Activated CD4-positive, alpha-beta T cell treated with anti-CD3 and anti-CD28 coated beads for 48 hours (primary cell): ENCODE measurements around the gene ATP13A2.
A peak's percentile ranks its signal among the peaks of the same experiment; 100 is the strongest.

ENCODE experiments used
- DNase-seq: peaks from one replicate; pipeline ENCODE4 v3.0.0-alpha.2; 2020

Gene ATP13A2, protein sequence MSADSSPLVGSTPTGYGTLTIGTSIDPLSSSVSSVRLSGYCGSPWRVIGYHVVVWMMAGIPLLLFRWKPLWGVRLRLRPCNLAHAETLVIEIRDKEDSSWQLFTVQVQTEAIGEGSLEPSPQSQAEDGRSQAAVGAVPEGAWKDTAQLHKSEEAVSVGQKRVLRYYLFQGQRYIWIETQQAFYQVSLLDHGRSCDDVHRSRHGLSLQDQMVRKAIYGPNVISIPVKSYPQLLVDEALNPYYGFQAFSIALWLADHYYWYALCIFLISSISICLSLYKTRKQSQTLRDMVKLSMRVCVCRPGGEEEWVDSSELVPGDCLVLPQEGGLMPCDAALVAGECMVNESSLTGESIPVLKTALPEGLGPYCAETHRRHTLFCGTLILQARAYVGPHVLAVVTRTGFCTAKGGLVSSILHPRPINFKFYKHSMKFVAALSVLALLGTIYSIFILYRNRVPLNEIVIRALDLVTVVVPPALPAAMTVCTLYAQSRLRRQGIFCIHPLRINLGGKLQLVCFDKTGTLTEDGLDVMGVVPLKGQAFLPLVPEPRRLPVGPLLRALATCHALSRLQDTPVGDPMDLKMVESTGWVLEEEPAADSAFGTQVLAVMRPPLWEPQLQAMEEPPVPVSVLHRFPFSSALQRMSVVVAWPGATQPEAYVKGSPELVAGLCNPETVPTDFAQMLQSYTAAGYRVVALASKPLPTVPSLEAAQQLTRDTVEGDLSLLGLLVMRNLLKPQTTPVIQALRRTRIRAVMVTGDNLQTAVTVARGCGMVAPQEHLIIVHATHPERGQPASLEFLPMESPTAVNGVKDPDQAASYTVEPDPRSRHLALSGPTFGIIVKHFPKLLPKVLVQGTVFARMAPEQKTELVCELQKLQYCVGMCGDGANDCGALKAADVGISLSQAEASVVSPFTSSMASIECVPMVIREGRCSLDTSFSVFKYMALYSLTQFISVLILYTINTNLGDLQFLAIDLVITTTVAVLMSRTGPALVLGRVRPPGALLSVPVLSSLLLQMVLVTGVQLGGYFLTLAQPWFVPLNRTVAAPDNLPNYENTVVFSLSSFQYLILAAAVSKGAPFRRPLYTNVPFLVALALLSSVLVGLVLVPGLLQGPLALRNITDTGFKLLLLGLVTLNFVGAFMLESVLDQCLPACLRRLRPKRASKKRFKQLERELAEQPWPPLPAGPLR

DNA sequence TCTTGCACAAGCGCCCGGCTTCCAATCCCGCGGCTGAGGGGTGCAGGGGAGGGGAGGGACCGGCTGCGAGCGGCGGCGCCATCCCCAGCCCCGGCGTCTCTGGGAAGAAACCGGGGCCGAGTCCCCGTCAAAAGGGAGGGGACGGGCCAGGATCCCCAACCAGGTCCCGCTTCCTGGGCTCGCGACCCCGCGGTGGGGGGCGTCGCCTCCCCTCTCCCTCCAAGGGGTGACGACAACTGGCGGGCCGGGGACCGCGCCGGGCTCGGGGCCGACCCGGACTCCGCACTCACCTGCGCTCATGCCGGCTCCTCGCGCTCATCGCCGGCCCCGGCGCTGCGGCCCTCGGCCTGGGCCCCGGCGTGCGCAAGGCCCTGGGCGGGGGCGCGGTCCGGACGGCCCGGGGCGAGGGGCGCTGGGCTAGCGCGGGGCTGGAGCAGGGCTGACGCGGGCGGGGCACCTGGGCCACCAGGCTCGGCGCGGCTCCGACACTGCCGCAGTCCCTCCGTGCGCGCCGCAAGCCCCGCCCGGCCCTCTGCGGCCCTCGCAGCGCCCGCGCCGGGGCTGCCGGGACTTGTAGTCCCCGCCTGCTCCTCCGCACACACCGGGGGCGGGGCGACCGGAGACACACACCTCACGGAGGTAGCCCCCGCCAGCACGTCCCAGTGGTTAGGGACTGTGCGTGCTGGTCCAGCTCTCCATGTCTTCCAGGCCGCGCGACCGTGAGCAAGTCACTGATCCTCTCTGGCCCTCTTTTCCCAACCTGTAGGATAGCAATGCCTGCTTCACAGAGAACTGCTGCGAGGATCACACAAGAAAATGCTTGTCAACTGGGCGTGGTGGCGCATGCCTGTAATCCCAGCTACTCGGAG lies at the start of gene ATP13A2:
TSS of gene ATP13A2 (minus strand) at position 490 of the 869 bp plus-strand sequence. CDS start at position 300, 190 bp downstream.
- DNase-seq: peak; percentile 85

DNA sequence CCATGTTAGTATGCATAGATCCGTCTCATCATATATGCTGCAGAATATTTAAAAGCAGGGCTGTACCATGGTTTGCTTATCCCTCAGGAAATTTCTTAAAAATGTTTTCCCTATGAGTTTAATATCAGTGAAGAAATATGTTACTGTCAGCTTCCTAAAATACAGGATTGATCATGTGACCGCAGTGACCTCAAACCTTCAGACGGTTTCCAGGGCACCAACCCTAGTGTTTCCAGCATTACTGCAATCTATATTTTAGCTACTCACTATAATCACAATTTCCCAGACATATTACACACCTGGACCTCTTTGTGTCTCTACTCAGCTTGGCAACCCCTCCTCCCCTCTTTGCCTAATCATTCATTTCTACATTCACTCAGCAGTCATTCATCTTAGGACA lies 49.8 kb upstream of the ATP13A2 start:
- DNase-seq: no peak

DNA sequence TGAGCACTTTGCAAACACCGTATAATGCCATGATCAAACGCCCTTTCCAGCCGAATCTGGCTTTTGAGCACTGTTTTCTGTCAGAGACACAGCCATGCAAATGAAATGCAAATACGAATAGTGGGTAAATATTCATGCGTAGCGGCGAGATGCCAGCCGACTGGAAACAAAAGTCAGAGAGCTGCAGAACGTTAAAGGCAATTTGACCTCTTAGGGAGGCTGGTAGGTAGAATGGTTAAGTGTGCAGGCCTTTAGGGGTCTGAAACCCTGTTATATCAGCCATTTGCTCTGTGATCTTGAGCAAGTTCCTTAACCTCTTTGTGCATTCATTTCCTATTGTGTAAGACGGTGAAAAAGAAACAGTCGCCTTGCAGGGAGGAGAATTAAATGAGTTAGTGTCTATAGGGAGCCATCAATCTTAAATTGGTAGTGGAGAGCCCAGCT lies 48.6 kb upstream of the ATP13A2 start:
- DNase-seq: no peak

DNA sequence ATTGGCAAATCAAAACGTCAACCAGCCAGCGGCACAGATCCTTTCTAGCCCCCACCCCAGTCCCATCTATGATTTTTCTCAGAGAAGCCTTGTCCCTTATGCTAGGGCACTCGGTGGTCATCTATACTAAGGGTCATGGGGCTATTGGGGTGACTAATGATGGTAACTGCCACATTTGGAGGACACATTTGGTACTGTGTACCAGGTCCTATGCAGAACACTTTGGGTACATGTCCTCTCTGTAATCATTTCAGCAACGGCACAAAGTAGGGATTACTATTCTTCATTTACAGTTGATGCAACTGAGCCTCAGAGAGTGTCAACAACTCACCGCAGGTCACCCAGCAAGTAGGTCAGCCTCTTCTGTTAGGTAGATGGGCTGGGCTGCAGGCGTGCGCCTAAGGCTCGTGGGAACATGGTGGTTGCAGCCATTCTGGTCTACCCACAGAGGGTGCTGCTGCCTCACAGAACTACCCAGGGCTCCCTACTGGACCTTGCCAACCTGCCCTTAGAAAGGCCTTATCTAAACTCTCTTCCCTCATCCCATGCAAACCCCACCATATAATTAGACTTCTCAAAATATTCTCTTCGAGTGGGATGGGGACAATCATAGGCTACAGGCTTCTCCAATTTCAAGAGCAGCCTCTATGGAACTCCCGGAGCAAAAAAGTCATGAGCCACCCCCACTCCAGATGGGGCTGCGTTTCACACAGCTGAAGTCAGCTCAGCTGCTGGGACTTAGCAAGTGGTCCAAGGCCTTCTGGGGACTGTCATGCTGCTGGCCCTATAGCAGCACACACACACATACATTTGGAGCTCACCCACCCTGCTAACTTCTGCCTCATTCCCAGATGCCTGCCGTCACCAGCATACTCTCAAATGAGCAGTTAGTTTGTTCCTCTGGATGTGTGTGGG lies 47.9 kb upstream of the ATP13A2 start:
- peak; percentile 60 for DNase-seq

DNA sequence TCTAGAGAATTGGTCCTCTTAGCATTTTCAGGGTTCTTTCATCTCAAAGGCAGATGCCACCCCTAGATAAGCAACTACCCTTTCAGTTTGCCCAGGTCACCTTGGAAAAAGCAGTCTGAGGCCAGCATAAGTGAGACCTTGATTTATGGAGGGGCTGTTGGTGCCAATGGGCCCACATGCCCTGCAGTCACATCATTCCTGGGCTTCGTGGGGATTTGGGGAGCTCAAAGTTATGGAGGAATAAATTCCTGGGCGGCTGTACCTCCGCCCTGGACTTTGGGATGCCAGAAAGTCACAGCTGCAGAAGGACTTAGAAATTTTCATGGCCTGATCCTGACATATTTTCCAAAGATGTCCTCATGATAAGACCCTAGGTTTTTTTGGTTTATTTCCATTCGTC lies 44.8 kb upstream of the ATP13A2 start:
- no peak for DNase-seq

DNA sequence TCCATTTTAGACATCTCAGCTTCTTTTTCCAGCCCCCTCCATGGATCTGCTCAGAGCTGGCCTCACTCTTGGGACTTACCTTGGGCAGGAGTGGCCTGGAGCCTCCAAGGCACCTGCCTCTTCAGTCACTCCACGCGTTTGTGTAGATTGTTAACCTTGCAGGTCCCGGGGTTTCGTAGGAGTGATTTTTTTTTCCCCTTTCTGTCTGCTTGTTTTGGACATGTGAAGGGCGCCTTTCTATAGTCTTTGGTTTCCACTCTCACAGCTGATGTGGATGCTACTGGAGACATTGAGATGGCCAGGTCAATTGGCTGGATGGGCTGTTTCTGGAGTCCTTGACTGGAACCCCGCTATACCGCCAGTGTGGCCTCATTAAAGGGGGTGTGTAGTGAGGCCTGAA lies 44.1 kb upstream of the ATP13A2 start:
- DNase-seq: no peak

DNA sequence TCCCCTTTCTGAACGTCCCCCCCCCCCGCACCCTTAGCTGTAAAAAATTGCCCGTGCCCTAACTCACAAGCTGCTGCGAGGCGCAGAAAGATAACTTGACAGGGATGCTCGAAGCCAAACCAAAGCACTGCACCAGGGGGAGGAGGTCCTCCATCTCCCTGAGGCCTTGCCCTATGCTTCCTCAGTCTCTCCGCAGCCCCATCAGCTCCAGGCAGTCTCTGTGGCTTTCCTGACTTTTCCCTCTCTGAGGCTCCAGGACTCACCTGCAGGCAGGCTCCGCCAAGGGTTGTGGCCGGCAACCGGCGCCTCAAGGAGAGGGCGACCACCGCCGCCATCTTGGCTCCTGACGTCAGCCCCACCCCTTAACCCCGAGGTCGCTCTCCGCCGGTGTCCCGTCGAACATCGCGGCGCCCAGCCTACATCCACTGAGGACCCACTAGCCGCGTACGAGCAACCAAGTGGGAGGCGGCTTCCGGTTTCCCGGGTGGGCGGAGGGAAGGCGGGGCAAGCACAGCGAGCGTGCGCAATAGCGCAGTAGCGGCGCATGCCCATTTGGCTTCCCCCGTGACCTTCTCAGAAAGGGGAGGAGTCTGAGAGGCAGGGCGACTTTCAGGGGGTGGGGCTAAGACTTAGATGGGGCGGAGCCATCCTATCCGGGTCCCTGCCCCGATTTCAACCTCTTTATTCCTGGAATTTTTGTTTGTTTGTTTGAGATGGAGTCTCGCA lies 42.1 kb upstream of the ATP13A2 start, which contains the start of gene SDHB:
TSS of gene SDHB (minus strand) at position 348 of the 726 bp plus-strand sequence. CDS start at position 335, 13 bp downstream.
- DNase-seq: peak; percentile 100

DNA sequence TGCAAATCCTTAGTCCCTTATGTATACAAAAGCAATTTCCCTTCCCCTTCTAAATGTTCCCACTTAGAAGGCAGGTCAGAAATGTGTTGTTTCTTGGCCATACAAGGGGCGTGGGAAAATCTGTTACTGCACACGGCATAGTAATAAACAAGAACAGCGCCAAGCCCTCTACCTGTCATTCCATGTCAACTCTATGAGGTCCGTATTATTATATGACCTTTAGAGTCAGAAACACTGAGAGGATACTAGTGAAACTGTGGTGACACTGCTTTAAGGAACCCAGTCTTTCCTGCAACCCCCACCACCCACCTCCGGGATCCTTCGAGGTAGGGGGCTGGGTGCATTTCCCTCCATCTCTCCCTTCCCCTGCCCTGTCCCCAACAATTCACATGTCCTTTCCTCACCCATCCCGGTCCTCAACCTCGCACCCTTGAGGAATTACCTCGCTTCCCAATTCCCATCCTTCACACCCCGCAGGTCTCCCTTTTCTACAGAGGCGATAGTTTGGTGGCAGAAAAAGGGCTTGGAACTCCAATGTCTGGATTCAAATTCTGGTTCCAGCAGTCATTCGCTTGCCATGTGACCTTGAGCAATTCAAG lies 41.5 kb upstream of the ATP13A2 start:
- DNase-seq: no peak

DNA sequence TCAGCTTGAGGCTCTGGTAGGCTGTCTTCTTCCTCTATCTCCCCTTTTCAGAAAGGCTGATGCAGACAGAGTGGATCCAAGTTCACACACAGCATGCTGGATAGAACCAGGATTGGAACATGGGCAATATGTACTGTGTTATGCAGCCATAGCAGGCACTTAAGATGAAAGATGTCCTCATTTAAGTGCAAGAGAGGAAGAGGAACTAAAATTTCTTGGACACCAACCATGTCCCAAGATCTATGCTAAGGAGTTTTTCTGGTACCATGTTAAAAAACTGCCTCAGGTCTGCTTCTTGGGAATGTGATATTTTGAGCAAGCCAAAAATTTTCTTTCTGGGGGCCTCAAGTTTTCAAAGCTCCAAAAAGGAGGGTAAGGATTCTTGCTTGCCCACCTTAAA lies 40.9 kb upstream of the ATP13A2 start:
- no peak for DNase-seq

DNA sequence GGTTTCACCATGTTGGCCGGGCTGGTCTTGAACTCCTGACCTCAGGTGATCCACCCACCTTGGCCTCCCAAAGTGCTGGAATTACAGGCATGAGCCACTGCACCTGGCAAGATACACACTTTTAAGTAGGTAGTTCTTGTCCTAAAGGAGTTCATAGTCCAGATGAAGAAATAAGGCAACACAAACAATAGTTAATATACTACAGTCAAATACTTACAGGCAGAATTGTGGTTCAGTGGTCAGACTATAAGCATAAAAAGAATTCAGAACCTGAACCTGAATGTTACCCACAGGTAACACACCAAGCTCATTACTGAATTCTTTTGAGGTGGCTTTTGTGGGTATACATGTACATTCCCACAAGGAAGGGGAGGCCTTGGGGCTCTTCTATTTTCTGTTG lies 40.3 kb upstream of the ATP13A2 start:
- no peak for DNase-seq

DNA sequence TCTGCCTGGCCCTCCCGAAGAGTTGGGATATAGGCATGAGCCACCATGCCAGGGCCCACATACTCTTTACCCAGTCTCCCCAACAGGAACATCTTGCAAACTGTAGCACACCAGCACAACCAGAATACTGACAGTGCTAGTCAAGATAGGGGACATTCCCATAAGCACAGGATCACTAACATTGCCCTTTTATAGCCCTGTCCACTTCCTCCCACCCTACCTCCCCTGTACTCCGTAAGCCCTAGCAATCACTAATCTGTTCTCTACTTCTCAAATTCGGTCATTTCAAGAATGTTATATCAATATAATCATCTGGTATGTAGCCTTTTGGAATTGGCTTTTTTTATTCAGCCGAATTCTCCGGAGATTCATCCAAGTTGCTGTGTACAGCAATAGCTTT lies 36.2 kb upstream of the ATP13A2 start:
- no peak for DNase-seq

DNA sequence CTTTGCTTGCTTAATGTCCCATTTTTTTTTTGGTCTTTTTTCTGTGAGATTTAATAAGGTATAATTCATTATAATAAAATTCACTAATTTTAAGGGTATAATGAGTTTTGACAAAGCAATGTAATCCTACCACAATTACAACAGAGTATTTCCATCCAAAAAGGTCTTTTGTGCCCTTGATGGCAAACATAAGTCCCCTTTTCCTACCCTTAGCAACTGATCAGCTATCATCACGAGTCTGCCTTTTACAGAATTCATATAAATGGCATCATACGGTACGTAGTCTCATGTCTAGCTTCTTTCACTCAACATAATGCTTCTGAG lies 34.6 kb upstream of the ATP13A2 start:
- DNase-seq: no peak

DNA sequence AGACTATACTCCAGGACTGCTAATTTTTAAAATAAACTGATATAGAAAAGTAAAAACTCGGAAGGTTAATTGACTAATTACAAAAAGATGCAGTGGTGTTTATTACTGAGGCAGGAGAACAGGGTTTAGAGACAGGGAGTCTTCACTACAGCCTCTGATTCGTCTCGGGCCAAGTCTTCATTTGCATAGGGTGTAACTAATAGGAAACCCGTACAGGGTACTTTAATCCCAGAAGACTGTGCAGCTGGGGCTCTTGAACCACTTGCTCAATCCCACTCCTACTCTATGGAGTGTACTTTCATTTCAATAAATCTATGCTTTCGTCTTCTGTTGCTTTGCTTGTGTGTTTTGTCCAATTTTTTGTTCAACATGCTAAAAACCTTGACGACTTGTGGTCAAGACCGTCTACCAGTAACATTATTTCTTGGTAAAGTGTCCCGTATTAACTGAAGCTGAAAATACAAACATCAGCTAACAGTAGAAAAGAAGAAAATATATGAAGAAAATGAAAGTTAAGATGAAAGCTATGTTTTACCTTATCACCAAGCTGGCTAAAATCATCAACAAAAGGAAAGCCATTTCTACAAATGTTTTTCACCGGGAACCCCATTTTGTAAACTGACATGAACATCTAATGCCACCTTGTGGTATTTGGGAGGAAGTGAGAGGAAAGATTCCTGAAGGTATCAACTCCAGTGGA lies 34.1 kb upstream of the ATP13A2 start:
- no peak for DNase-seq

DNA sequence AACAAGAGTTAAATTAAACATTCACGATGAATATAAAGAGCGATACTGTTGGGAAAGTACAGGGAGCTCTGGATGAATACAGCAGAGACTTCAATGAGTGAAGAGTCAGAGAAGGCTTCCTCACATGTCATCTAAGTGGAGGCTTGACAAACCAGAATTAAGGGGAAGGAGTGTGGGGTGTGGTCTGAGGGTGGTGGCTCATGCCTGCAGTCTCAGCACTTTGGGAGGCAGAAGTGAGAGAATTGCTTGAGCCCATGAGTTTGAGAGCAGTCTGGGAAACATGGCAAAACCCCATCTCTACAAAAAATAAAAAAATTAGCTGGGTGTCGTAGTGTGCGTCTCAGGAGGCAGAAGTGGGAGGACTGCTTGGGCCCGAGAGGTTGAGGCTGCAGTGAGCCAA lies 33.4 kb upstream of the ATP13A2 start:
- no peak for DNase-seq

DNA sequence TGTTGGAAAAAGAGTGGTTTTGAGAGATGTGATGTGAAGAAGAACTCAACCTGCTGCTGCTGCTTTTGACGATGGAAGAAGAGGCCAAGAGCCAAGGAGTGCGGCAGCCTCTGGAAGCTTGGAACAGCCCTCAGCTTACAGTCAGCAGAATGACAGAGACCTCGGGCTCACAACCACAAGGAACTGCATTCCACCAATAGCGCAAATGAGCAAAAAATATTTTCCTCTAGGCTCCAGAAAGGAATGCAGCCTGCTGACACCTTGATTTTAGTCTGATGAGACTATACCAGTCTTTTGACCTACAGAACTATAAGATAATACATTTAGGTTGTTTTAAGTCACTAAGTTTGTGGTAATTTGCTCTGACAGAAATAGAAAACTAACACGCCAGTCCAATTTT lies 31.9 kb upstream of the ATP13A2 start:
- DNase-seq: no peak

DNA sequence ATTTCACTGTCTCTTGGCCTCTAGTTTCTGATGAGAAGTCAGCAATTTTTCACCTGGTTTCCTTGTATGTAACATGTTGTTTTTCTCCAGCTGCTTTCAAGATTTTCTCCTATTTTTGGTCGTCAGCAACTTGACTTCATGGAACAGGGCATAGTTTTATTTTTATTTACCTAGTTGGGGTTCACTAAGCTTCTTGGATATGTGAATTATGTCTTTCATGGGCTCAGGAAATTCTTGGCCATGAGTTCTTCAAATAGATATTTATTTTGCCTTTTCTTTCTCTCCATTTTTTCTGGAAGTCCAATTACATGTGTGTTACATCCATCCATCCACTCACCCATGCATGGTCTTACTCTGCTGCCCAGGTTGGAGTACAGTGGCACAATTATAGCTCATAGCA lies 28.4 kb upstream of the ATP13A2 start:
- DNase-seq: no peak

DNA sequence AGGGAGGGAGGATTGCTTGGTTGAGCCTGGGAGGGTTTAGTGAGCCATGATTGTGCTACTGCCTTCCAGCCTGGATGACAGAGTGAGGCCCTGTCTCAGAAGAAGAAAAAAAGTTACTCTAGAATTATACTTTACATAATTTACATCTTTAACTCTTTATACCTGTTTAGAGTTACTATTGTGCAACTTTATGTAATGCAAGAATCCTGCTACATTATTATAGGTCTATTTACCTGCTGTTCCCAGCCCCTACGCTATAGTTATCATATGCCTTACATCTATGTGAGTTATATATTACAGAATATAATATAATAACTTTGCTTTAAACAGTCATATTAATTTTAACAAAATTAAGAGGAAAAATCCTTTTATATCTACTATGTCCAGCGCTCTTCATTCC lies 27.8 kb upstream of the ATP13A2 start:
- no peak for DNase-seq

DNA sequence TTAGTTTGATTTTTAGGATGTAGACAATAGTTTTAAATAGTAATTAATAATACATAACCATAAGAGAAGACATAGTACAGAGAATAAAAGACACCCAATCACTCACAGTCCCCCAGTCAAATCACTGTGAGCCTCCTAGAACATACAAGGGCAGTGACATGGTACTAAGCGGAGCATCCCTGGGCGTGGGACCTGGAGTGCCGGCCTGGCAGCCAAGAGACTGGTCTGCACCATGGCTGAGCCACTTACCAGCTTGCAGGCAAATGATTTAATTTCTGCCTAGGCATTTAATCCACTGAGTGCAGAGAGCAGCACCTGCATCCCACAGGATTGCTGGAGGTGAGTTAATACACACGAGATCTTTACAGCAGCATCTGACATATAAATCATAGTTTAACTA lies 21.8 kb upstream of the ATP13A2 start:
- no peak for DNase-seq

DNA sequence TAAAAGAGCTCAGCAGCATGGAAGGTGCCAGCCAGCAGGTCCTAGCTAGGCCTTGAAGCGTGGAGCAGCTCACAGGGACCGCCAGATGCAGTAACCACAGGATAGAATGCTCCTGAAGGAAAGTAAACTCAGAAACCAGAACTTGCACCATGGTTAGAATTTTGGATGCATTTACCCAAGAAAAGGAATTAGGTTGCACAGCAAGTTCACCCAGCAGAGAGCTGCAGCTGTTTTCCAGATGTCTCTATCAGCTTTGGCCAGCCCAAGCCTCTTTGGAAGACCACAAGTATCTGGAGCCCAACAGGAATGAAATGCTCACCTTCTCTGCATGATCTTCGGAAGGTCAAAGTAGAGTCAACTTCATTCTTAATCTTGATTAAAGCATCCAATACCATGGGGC lies 21.0 kb upstream of the ATP13A2 start:
- no peak for DNase-seq
